Progenitor cell of endocrine pancreas (in vitro differentiated cells): Measurements from ENCODE around the gene ATF4. TPM values are rescaled to one million over a fixed set of nuclear protein-coding genes. Genes with fewer than 3 reads are reported as not detected.
A peak's percentile ranks its signal among the peaks of the same experiment; 100 is the strongest.

Experiments
- DNase-seq: peaks from one replicate; pipeline ENCODE4 v3.0.0; 2021; ENCODE audit warnings: low spot score; ENCODE audit not compliant: unreplicated experiment
- H3K27ac Mint-ChIP-seq: 2 replicates; pipeline ENCODE4 v1.8.0; 2021; ENCODE audit warnings: mild to moderate bottlenecking, moderate library complexity, mixed read lengths
- H3K27me3 Mint-ChIP-seq: 2 replicates; pipeline ENCODE4 v1.8.0; 2021; ENCODE audit warnings: mixed read lengths
- H3K36me3 Mint-ChIP-seq: 2 replicates; pipeline ENCODE4 v1.8.0; 2022; ENCODE audit warnings: mixed read lengths; ENCODE audit not compliant: insufficient read depth
- H3K4me1 Mint-ChIP-seq: 2 replicates; pipeline ENCODE4 v1.8.0; 2021; ENCODE audit warnings: low read depth, mixed read lengths
- H3K4me3 Mint-ChIP-seq: 2 replicates; pipeline ENCODE4 v1.8.0; 2021; ENCODE audit warnings: low read depth, mild to moderate bottlenecking, moderate library complexity, mixed read lengths
- H3K9me3 Mint-ChIP-seq: 2 replicates; pipeline ENCODE4 v1.8.0; 2021; ENCODE audit warnings: low read depth, mixed read lengths
- CTCF ChIP-seq: fragments of 200-600 bp; sonication (generic); IDR thresholded peaks from one replicate; pipeline ENCODE4 v1.5.0; 2021; ENCODE audit warnings: antibody characterized with exemption, mild to moderate bottlenecking; ENCODE audit not compliant: unreplicated experiment
- total RNA-seq: library from RNA; stranded (reverse); gene quantifications from 2 replicates; pipeline ENCODE4 v1.2.1, GENCODE V29; 2021

The ATF4 gene
- total RNA-seq, 1 donor from 2014 or later = 332 TPM

GRCh38 chr22:39478441-39478850 is 41.9 kb upstream of the ATF4 start:
- TF ChIP-seq CTCF = no peak
- Mint-ChIP-seq H3K9me3 (no peaks in the 10 kb centered on the region), H3K27me3 (no peaks in the 10 kb centered on the region), H3K27ac (no peak overlapping the region), H3K4me3 (no peak overlapping the region), H3K4me1 (peaks cover 20% of the 10 kb centered on the region), H3K36me3 (no peaks in the 10 kb centered on the region)
- no peak for DNase-seq

GRCh38 chr22:39479254-39479653 is 41.1 kb upstream of the ATF4 start:
- TF ChIP-seq CTCF = no peak
- Mint-ChIP-seq H3K27me3 (no peaks in the 10 kb centered on the region), H3K4me1 (peaks cover 12% of the 10 kb centered on the region), H3K27ac (no peak overlapping the region), H3K36me3 (no peaks in the 10 kb centered on the region), H3K9me3 (no peaks in the 10 kb centered on the region), H3K4me3 (no peak overlapping the region)
- no peak for DNase-seq

GRCh38 chr22:39480557-39480956 is 39.8 kb upstream of the ATF4 start:
- H3K4me3 Mint-ChIP-seq = no peak overlapping the region
- no peaks in the 10 kb centered on the region for H3K36me3 Mint-ChIP-seq
- no peaks in the 10 kb centered on the region for H3K27me3 Mint-ChIP-seq
- DNase-seq = no peak
- no peak overlapping the region for H3K27ac Mint-ChIP-seq
- peaks cover 3% of the 10 kb centered on the region for H3K4me1 Mint-ChIP-seq
- no peak for TF ChIP-seq CTCF
- no peaks in the 10 kb centered on the region for H3K9me3 Mint-ChIP-seq

- Mint-ChIP-seq H3K9me3 (no peaks in the 10 kb centered on the region), H3K36me3 (no peaks in the 10 kb centered on the region), H3K4me1 (no peaks in the 10 kb centered on the region), H3K4me3 (no peak overlapping the region), H3K27ac (peak overlapping the region; percentile 38), H3K27me3 (no peaks in the 10 kb centered on the region)
- DNase-seq = no peak
- TF ChIP-seq CTCF = no peak
Observed at GRCh38 chr22:39481054-39481453, 39.3 kb upstream of the ATF4 start.

GRCh38 chr22:39481595-39481994 is 38.8 kb upstream of the ATF4 start:
- no peaks in the 10 kb centered on the region for H3K4me1 Mint-ChIP-seq
- DNase-seq = no peak
- H3K9me3 Mint-ChIP-seq = no peaks in the 10 kb centered on the region
- no peaks in the 10 kb centered on the region for H3K36me3 Mint-ChIP-seq
- no peak overlapping the region for H3K4me3 Mint-ChIP-seq
- H3K27ac Mint-ChIP-seq = no peak overlapping the region
- no peaks in the 10 kb centered on the region for H3K27me3 Mint-ChIP-seq
- no peak for TF ChIP-seq CTCF
